Duodenal mucosa (tissue), 2 donors: ENCODE measurements around the gene HOTAIR.
A peak's percentile ranks its signal among the peaks of the same experiment; 100 is the strongest.

Experiments
- H3K27ac ChIP-seq: one replicate; pipeline ENCODE4 v1.7.0; 2013; ENCODE audit warnings: low read depth, low read length
- H3K27me3 ChIP-seq, 2 donors: one replicate each; pipeline ENCODE4 v1.7.0; 2013; ENCODE audit warnings: low read length in 2 of 2, control low read depth in 1 of 2; ENCODE audit not compliant: insufficient read depth in 2 of 2, control insufficient read depth in 1 of 2
- H3K36me3 ChIP-seq, 2 donors: one replicate each; pipeline ENCODE4 v1.7.0; 2013; ENCODE audit warnings: low read length in 2 of 2, control low read depth in 1 of 2; ENCODE audit not compliant: insufficient read depth in 2 of 2, control insufficient read depth in 1 of 2
- H3K4me1 ChIP-seq, 2 donors: one replicate each; pipeline ENCODE4 v1.7.0; 2013; ENCODE audit warnings: low read length in 2 of 2, control low read depth in 1 of 2; ENCODE audit not compliant: insufficient read depth in 2 of 2, control insufficient read depth in 1 of 2
- H3K4me3 ChIP-seq, 2 donors: one replicate each; pipeline ENCODE4 v1.7.0; 2013; ENCODE audit warnings: low read length in 2 of 2, low read depth in 1 of 2
- H3K9ac ChIP-seq, 2 donors: one replicate each; pipeline ENCODE4 v1.7.0; 2013; ENCODE audit warnings: low read length in 2 of 2, low read depth in 1 of 2
- H3K9me3 ChIP-seq, 2 donors: one replicate each; pipeline ENCODE4 v1.7.0; 2013; ENCODE audit warnings: low read length in 2 of 2, control low read depth in 1 of 2; ENCODE audit not compliant: control insufficient read depth in 1 of 2

HOTAIR gene

GRCh38 chr12:53966085-53966384 is 8.7 kb downstream of the HOTAIR start:
- Histone ChIP-seq H3K4me1 (peaks cover 4% of the 10 kb centered on the region in 2 donors), H3K27ac (no peak overlapping the region), H3K27me3 (peaks cover 96 to 100% of the 10 kb centered on the region in 2 donors), H3K36me3 (no peaks in the 10 kb centered on the region), H3K4me3 (no peak overlapping the region), H3K9me3 (no peaks in the 10 kb centered on the region), H3K9ac (no peak overlapping the region)

- H3K27me3 ChIP-seq, result peaks cover 96 to 100% of the 10 kb centered on the region in 2 donors
- H3K9ac ChIP-seq, result no peak overlapping the region
- H3K4me1 ChIP-seq, result peaks cover 4% of the 10 kb centered on the region in 2 donors
- no peaks in the 10 kb centered on the region for H3K36me3 ChIP-seq
- no peak overlapping the region for H3K27ac ChIP-seq
- no peak overlapping the region for H3K4me3 ChIP-seq
- H3K9me3 ChIP-seq, result no peaks in the 10 kb centered on the region
These were observed 9.3 kb downstream of the HOTAIR start for GRCh38 chr12:53965281-53966084.

GRCh38 chr12:53964315-53964713 is 10.4 kb downstream of the HOTAIR start:
- no peak overlapping the region for H3K9ac ChIP-seq
- H3K27me3 ChIP-seq, result peaks cover 96 to 100% of the 10 kb centered on the region in 2 donors
- no peaks in the 10 kb centered on the region for H3K9me3 ChIP-seq
- no peak overlapping the region for H3K27ac ChIP-seq
- no peaks in the 10 kb centered on the region for H3K36me3 ChIP-seq
- H3K4me1 ChIP-seq, result peaks cover 4% of the 10 kb centered on the region in 2 donors
- H3K4me3 ChIP-seq, result peak overlapping the region in 1 of 2 donors; percentile 21

- peaks cover 4% of the 10 kb centered on the region in 2 donors for H3K4me1 ChIP-seq
- H3K9ac ChIP-seq, result no peak overlapping the region
- no peaks in the 10 kb centered on the region for H3K9me3 ChIP-seq
- H3K4me3 ChIP-seq, result no peak overlapping the region
- H3K36me3 ChIP-seq, result no peaks in the 10 kb centered on the region
- H3K27me3 ChIP-seq, result peaks cover 96 to 99% of the 10 kb centered on the region in 2 donors
- no peak overlapping the region for H3K27ac ChIP-seq
These were observed 11.1 kb downstream of the HOTAIR start for GRCh38 chr12:53963434-53964314.

GRCh38 chr12:53963005-53963404 is 11.7 kb downstream of the HOTAIR start:
- Histone ChIP-seq H3K4me1 (peaks cover 4% of the 10 kb centered on the region in 2 donors), H3K36me3 (no peaks in the 10 kb centered on the region), H3K27ac (no peak overlapping the region), H3K9me3 (no peaks in the 10 kb centered on the region), H3K9ac (no peak overlapping the region), H3K4me3 (no peak overlapping the region), H3K27me3 (peaks cover 96 to 99% of the 10 kb centered on the region in 2 donors)

- Histone ChIP-seq H3K27ac (no peak overlapping the region), H3K9ac (no peak overlapping the region), H3K4me3 (no peak overlapping the region), H3K9me3 (no peaks in the 10 kb centered on the region), H3K27me3 (peaks cover 96 to 99% of the 10 kb centered on the region in 2 donors), H3K36me3 (no peaks in the 10 kb centered on the region), H3K4me1 (peaks cover 4% of the 10 kb centered on the region in 2 donors)
These were observed 13.6 kb downstream of the HOTAIR start for GRCh38 chr12:53961025-53961761.

- H3K36me3 ChIP-seq, result no peaks in the 10 kb centered on the region
- H3K9ac ChIP-seq, result no peak overlapping the region
- H3K27ac ChIP-seq, result no peak overlapping the region
- H3K4me3 ChIP-seq, result no peak overlapping the region
- H3K4me1 ChIP-seq, result peaks cover 4% of the 10 kb centered on the region in 2 donors
- H3K27me3 ChIP-seq, result peaks cover 98 to 99% of the 10 kb centered on the region in 2 donors
- no peaks in the 10 kb centered on the region for H3K9me3 ChIP-seq
These were observed 14.3 kb downstream of the HOTAIR start for GRCh38 chr12:53960187-53961024.

GRCh38 chr12:53959314-53959713 is 15.4 kb downstream of the HOTAIR start:
- no peak overlapping the region for H3K27ac ChIP-seq
- no peaks in the 10 kb centered on the region for H3K36me3 ChIP-seq
- H3K4me3 ChIP-seq, result no peak overlapping the region
- peaks cover 96 to 99% of the 10 kb centered on the region in 2 donors for H3K27me3 ChIP-seq
- no peaks in the 10 kb centered on the region for H3K9me3 ChIP-seq
- peaks cover under 1 to 4% of the 10 kb centered on the region in 2 donors for H3K4me1 ChIP-seq
- H3K9ac ChIP-seq, result no peak overlapping the region

- peaks cover 0 to 3% of the 10 kb centered on the region in 2 donors for H3K4me1 ChIP-seq
- no peaks in the 10 kb centered on the region for H3K36me3 ChIP-seq
- no peak overlapping the region for H3K9ac ChIP-seq
- no peak overlapping the region for H3K4me3 ChIP-seq
- H3K9me3 ChIP-seq, result no peaks in the 10 kb centered on the region
- H3K27ac ChIP-seq, result no peak overlapping the region
- peaks cover 96 to 99% of the 10 kb centered on the region in 2 donors for H3K27me3 ChIP-seq
These were observed 16.6 kb downstream of the HOTAIR start for GRCh38 chr12:53958128-53958527.
